HG02943 (cell line): ENCODE measurements around the gene OTX1.
"Not testable (repeated sequence)": the region's sequence is repeated elsewhere in the genome, so short reads cannot be mapped to it uniquely, and the experiment has no call there.

Source experiments
- ATAC-seq: cut with Tn5 transposase; IDR thresholded peaks from one replicate; pipeline ENCODE4 v1.9.1; 2021; ENCODE audit warnings: mild to moderate bottlenecking, low read depth, moderate library complexity; ENCODE audit not compliant: unreplicated experiment

OTX1 gene

DNA sequence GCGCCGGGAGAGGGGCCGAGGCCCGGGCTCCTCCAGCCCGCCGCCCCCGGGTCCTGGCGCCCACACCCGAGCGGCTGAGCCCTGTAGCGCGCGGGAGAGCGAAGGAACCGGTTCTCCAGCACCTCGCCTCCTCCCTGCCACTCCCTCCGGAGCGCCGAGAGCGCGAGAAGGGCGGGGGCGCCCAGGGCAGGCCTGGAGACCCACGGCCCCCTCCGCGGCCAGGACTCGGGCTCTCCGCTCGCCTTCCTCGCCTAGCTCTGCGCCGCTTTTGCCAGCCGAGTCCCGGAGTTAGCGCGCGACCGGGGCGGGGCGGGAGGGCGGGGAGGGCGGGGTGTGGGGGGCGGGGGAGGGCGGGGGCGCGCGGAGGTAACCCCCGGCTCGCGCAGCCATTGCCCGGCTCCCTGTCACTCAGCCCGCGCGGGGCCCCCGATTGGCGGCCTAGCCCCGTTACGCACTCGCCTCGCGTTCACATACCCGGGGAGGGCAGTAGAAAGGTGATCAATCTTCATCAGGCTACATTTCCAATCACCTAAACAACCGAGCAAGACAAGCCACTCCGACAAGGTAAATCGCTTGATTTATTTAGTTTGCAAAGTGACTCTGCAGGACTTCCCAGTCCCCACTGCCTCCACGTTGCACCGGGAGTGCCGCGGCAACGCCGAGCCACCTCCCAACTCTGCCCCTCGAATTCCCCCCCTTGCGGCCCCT lies at the start of gene OTX1:
Gene OTX1 (plus strand): TSS at position 497 of the 708 bp plus-strand sequence. CDS start 2,161 bp downstream, outside the sequence.
- ATAC-seq: peak; percentile 69

DNA sequence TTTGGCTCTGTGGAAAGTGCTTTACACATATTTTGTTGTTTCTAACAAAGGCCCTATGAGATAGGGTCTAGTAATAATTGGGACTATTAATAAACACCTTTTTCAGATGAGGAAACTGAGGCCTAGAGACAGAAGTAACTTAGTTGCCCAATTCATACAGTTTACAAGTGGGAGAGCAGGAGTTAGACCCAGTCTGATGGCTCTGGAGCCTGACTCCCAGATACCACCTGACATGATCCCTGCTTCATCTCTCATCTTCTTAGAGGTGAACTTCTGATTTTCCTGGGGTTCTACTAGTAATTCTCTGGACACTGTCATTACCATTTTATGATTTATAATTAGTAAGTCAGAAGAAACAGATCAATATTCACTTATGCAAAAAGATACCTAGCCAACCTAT lies 49.1 kb upstream of the OTX1 start:
- ATAC-seq: no peak

DNA sequence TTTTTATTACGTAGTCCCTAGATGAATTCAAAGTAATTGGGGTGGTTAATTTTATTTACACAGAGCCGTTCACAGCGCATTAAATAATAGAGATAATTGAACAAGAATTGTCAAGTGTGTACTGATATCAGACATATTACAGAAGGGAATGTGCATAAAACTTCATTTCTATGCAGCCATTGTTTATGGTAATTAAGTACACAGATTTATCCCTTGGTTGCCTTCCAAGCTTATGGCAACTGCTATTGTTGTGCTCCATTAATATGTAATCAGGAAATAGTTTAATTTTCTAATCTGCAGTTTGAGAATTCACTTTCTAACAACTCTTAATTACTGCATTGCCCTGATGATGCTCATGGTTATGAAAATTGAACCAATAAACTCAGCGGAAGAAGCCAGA lies 47.3 kb upstream of the OTX1 start:
- no peak for ATAC-seq

DNA sequence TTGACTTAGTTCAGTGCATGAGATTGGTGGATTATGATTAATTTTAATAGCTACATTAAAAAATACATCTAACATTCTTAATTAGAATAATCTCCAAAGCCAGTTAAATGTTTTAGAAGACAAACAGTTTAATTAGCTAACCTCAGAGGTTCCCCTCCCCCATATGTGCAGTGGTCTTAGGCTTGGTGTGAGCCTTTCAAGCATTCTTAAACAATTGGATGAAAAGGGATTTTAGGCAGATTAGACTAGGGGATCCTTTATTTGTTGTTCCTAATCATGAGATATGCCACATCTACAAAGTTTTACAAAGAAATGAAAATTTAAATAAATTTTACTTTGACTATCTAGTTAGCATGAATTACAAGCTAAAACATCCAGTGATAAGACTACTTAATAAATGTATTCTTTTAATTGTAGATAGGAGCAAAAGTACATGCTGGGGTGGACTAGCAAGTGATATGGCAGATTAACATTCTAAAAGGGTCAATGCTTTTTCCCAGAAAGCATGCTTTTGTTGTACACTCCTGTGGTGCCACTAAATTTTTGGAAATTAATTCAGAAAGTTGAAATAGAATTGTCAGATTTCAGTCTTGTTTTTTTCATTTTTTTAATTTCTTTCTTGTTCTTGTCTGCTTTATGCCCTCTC lies 42.7 kb upstream of the OTX1 start:
- ATAC-seq: no peak

DNA sequence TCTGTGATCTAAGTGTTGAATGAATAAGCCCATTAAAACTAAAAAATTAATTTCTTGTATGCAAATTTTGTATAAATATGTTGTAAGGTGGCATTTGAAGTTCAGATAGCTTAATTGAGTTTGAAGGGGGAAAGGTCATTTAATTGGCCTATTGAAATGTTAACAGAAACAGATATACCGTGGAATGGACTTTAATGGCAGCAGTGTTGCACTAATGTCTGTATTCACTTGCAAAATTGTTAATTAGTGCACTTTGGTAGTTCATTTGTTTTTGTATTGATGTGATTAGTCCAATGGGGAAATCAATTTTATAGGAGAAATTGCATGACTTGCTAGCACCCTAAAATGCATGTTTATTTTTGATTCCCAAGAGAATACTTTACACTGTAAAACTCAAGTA lies 41.8 kb upstream of the OTX1 start:
- ATAC-seq: no peak

DNA sequence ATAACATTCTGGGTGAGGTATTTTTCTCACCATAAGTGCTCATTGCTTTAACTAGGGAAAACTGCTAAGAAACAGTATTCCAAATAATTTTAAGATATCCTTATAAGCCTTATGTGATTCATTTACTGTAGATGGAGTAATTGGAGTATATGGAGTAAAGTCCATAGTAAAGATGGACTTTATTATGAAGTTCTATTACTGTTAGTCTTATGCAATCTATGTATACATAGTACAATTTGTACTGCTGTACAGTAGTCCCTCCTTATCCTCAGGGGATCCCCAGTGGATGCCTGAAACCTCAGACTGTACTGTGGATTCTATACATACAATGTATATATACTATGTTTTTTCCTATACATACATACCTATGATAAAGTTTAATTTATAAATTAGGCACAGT lies 41.1 kb upstream of the OTX1 start:
- ATAC-seq: no peak

DNA sequence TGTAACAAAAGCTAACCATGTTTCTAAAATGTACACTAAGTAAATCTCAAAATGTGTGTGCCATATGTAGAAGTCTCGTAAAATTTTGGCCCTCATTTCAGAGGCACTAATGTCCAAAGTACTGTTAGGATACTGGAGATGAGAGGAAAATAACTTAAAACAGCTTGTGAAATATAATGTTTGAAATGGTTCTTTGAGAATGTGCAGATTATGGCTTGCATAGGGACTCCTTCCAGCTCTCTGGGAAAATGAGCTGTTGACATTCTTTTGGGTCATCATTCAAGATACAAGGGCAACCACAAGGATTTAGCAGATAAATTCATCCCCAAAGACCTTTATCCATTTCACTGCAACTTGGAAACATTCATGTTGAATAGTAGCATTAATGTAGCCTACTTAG lies 38.1 kb upstream of the OTX1 start:
- ATAC-seq: no peak

DNA sequence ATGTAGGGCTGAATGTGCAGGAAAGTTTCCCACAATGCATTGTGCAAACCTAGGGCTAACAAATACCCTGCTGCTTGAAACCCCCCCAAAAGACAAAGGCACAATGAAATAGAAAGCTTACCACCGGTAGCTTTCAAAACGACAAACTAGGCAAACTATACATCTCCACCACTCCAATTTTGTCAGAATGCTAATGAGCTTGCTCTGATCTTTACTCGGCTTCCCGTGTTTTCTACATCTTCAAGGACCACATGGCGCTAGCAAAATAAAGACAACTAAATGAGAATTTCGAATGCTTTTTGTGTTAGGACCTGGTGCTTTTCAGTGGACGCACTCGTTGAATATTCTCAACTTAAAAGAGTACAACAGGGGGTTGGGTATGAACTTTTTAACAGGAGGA lies 37.2 kb upstream of the OTX1 start:
- no peak for ATAC-seq

DNA sequence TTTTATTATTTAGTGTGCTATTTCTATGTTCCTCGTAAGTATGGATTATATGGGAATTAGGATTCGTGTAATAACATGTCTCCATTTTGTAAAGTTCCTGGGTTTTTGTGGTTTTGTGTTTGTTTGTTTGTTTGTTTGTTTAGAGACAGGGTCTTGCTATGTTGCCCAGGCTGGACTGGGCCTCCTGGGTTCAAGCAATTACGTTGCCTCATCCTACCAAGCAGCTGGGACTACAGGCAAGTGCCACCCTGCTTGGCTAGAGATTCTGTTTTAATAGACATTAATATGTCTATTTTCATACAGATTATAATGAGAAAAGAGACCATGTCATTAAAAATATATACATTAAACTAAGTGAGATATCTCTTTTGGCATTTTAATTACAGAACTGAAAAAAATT lies 35.2 kb upstream of the OTX1 start:
- no peak for ATAC-seq

DNA sequence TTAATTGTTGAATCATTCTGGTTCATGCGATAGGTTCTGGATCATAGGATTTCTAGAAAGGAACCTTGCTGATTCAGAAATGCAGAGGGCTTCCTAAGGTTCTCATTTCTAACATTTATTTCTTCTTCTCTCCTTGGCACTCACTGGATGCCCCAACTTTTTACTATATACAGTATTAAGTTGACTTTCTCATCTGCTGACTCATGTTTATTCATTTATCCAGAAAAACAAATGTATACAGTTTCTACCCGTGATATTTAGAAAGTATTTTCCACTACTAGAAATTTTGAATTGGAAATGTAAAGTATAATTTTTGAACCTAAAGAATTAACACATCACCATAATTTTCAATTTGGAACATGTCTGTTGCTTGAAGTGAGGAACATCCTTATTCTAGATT lies 32.2 kb upstream of the OTX1 start:
- no peak for ATAC-seq

DNA sequence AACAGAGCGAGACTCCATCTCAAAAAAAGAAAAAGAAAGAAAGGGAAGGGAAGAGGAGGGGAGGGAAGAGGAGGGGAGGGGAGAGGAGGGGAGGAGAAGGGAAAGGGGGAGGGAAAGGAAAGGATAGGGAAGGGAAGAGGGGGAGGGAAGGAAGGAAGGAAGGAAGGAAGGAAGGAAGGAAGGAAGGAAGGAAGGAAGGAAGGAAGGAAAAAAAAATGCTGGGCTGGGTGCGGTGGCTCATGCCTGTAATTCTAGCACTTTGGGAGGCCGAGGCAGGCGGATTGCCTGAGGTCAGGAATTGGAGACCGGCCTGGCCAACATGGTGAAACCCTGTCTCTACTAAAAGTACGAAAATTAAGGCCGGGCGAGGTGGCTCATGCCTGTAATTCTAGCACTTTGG lies 30.9 kb upstream of the OTX1 start:
- ATAC-seq: not testable (repeated sequence)

DNA sequence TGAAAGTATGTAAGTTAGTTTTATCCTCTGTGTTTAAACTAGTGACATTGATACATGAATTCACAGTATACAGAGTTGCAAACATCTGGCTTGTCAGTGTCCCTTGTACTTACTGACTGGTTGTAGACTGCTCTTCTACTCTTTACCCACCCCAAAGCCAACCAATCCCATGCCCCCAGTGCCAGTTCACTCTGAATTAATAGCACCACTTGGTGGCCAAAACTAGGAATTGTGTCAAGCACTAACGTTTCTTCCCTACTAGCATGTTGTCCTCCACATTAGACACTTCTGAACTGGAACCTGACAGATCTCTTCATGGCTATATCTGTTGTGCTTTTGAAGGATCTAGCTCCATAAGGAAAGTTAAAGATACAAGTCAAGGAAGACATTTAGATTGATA lies 27.2 kb upstream of the OTX1 start:
- ATAC-seq: no peak

DNA sequence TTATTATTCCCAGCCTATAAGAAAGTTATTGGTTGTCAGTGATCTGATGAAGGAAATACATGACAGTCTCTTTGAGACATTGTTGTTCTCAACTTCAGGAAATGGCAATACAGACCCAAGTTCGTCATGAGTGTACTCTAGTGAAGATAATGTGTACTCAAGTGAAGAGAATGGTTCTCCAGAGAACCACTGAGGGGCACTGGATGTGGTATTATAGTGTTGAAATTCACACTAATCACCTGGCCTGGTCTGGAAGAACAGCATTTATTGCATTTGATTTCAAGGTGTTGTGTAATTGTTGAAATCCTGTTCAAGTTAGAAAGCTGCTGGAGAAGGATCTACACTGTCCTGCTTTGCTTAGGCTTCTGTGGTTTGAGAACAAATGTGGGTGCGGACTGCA lies 23.4 kb upstream of the OTX1 start:
- ATAC-seq: no peak

DNA sequence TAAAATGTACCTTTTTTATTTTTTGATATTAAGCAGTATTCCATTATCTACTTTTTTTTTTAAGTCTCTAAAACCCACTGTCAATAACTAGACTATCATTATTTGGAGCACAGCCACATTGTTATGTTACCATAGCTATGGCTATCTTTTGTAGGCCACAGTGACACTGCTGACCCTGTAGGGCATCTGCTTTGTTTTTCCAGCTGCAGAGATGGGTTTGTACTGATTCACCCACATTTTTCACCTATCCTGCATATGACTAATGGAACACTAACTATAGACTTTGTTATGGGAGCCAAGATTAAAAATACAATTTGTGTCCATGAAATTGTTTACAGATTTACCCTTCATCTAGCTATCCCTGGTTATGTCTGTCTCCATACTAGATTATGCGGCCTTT lies 21.6 kb upstream of the OTX1 start:
- ATAC-seq: no peak

DNA sequence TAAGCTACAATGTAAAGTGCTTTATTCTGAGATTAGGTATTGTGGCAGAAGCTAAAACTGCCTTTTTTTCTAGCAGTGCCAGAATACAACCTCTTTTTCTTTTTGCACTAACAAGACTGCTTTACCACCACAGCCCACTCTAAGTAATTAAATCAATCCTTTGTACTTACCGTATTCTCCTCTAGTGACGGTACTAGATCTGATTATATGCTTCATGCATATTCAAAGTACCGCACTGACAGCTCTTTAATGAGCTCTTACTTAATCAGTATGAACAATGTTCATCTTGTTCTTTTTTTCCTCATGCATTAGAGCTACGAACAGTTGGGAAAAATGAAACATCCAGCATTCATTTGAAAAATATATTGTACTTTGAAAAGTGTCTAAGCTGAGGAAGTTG lies 16.1 kb upstream of the OTX1 start:
- ATAC-seq: no peak

DNA sequence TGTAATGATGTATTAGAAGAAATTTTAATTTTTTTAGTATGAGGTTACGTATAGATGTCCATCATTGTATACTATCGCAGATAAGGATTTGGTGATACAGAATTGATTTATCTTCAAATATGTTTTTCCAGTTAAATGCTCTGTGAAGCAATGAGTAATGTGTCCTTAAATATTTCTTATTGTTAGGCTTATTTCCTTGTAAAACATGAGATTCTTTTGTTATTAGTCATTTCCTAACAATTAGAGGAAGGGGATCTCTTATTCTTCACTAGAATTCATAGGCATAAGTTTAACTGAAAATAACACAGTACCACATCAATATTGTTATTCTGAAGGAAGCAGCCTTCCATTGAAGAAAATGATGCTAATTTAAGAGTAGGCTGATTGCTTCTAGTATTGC lies 15.5 kb upstream of the OTX1 start:
- no peak for ATAC-seq

DNA sequence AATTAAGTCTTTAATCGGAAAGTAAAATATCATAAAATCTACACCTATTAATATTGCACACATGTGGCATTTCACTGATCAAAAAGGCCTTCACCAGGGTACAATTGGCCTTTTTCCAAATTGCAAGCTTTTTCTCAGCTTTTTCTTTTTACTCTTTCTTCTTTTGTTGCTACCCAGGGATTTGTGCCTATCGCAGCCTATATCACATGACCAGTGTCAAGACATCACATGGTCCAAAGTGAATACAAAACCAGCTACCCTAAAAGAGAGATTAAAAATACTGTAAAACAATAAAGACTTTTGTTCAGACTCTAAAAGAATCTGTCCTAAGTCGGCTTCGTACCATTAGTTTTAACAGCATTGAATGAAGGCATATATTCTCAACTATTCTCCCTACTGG lies 15.0 kb upstream of the OTX1 start:
- no peak for ATAC-seq

DNA sequence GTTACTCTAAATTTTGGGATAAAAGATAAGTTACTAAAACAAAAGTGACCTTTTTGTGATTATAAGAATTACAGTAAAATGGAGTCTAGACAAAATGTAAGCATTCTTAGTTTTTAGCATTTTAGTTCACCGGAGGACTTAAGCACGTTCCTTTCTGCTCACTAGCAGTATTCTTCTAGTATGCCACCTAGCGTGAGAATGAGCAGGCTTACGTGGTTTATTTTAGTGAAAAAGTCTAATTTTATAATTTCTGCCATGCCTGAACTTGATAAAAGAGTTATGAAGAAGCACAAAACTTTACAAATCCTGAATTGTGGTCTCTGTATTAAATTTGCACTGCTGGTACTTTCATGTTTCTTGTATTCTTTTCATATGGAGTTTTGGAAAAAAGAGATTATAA lies 12.6 kb upstream of the OTX1 start:
- no peak for ATAC-seq

DNA sequence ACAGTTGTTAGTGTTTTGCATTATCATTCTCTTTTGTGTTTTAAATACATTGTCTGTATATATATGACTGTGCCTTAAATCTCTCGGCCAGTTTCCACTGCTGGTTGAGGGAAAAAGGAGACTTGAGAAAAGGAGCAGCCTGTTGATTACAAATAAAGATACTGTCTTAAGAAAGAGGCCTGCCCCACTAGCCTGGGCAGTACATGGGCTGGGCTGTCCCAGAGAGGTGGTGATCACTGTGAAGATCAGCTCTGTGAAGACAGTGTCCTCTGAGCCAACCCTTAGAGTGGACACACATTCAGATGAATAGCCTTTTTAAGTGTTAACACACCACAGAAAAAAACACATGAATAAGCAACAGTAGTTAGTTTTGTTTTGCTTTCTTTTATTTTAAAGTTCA lies 10.0 kb upstream of the OTX1 start:
- ATAC-seq: no peak

DNA sequence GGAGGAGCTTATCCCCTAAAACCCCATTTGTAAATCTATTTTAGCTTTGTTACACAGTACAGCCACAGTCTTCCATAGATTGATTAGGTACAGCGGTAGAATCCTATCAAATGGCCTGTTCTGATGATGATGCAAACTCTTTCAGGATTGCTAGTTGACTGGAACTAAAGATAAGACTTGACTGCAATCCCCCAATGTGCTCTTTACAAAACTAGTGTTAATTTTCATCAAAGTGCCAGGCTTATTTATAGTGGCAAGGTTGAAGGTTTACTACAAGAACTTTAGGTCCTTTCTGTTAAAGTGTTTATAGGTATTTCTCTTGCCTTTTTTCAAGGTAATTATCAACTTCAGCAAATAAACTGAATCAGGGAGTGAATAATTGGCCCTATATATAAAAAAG lies 9.0 kb upstream of the OTX1 start:
- no peak for ATAC-seq

DNA sequence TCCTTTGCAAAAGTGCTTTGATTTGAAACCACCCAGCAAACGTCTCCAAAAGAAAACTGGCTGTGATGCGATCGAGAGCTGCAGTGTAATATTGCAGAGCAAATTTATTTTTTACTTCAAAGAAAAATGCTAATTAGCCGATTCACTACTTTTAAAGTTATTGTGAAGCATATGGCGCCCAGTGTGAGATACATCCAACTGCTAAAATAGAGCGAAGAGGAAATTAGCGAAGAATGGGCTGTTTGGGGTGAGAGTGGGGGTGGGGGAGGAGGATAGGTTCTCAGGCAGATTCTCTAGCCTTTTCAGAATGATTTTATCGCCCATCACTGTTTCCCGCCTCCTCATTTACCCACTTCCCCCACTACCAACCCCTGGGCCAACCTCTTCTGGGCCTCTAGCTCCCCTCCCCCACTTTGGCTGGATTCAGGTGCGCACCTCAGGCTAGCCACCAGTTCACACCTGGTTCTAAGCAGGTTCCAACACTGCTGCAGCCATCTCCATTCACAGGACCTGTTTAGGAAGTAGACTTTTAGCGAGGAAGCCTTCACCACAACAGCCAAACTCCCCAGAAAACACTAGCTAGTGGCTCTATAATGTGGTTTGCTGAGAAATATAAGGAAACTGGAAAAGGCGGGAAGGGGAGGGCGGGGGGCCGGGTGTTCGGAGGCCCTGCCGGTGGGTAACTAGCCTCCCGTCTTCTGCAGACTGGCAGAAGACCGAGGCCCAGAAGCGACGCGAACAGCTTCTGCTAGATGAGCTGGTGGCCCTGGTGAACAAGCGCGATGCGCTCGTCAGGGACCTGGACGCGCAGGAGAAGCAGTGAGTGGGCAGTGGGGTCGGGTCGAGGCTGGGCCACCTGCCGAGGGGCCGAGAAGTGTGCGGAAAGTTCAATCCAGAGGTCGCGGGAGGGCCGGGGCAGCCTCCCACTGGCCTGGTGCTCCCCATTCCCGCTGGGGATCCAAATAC lies 6.0 kb upstream of the OTX1 start:
- ATAC-seq: no peak
